Nephron (organoid): ENCODE measurements around the gene ARHGAP10.

Experiments
- H3K27ac Mint-ChIP-seq, 3 experiments: 2 replicates each; pipeline ENCODE4 v1.8.0; 2020; ENCODE audit warnings: mixed read lengths in 3 of 3, mild to moderate bottlenecking in 2 of 3, moderate library complexity in 1 of 3
- H3K27me3 Mint-ChIP-seq: 2 replicates; pipeline ENCODE4 v1.8.0; 2021; ENCODE audit warnings: low read depth, mild to moderate bottlenecking, moderate library complexity, mixed read lengths
- H3K36me3 Mint-ChIP-seq: 2 replicates; pipeline ENCODE4 v1.8.0; 2020; ENCODE audit warnings: low read depth, mixed read lengths
- H3K4me1 Mint-ChIP-seq: 2 replicates; pipeline ENCODE4 v1.8.0; 2020; ENCODE audit warnings: mixed read lengths
- H3K4me3 Mint-ChIP-seq, 3 experiments: 2 replicates each; pipeline ENCODE4 v1.8.0; 2020; ENCODE audit warnings: mild to moderate bottlenecking in 3 of 3, mixed read lengths in 3 of 3, moderate library complexity in 2 of 3
- H3K9me3 Mint-ChIP-seq: 2 replicates; pipeline ENCODE4 v1.8.0; 2020; ENCODE audit warnings: mixed read lengths
- CTCF ChIP-seq, 3 experiments: fragments of 200-600 bp; sonication (generic); IDR thresholded peaks; one replicate each; pipeline ENCODE4 v1.5.0; 2021; ENCODE audit warnings: antibody characterized with exemption in 3 of 3; ENCODE audit not compliant: unreplicated experiment in 3 of 3

Gene ARHGAP10

GRCh38 chr4:148073349-148073748, 341.5 kb downstream of the ARHGAP10 start:
- peaks cover 24% of the 10 kb centered on the region for H3K4me1 Mint-ChIP-seq

GRCh38 chr4:148074462-148074861, 342.6 kb downstream of the ARHGAP10 start:
- Mint-ChIP-seq H3K27ac (no peak overlapping the region), H3K36me3 (peaks cover 54% of the 10 kb centered on the region), H3K9me3 (peaks cover 18% of the 10 kb centered on the region), H3K4me1 (peaks cover 16% of the 10 kb centered on the region), H3K4me3 (no peak overlapping the region), H3K27me3 (peaks cover 6% of the 10 kb centered on the region)
- TF ChIP-seq CTCF (IDR thresholded peaks at IDR 0.05; ENCODE audit: unreplicated experiment in 3 of 3), result no peak

More at GRCh38 chr4:148073349-148073748, 341.5 kb downstream of the ARHGAP10 start:
- Mint-ChIP-seq H3K27me3 (peaks cover 10% of the 10 kb centered on the region), H3K36me3 (peaks cover 54% of the 10 kb centered on the region), H3K27ac (no peak overlapping the region), H3K9me3 (peaks cover 18% of the 10 kb centered on the region), H3K4me3 (no peak overlapping the region)
- no peak for TF ChIP-seq CTCF (IDR thresholded peaks at IDR 0.05; ENCODE audit: unreplicated experiment in 3 of 3)

GRCh38 chr4:148075438-148075837, 343.6 kb downstream of the ARHGAP10 start:
- Mint-ChIP-seq H3K9me3 (peaks cover 18% of the 10 kb centered on the region), H3K4me3 (no peak overlapping the region), H3K27me3 (peaks cover 6% of the 10 kb centered on the region), H3K27ac (no peak overlapping the region), H3K4me1 (peaks cover 12% of the 10 kb centered on the region), H3K36me3 (peaks cover 60% of the 10 kb centered on the region)
- TF ChIP-seq CTCF (IDR thresholded peaks at IDR 0.05; ENCODE audit: unreplicated experiment in 3 of 3), result no peak

GRCh38 chr4:148076964-148077363, 345.1 kb downstream of the ARHGAP10 start:
- Mint-ChIP-seq H3K27me3 (peaks cover 3% of the 10 kb centered on the region), H3K27ac (no peak overlapping the region), H3K4me3 (no peak overlapping the region), H3K9me3 (peaks cover 20% of the 10 kb centered on the region), H3K4me1 (peaks cover 6% of the 10 kb centered on the region), H3K36me3 (peaks cover 72% of the 10 kb centered on the region)
- no peak for TF ChIP-seq CTCF (IDR thresholded peaks at IDR 0.05; ENCODE audit: unreplicated experiment in 3 of 3)

GRCh38 chr4:148077581-148077980, 345.7 kb downstream of the ARHGAP10 start:
- Mint-ChIP-seq H3K4me1 (peaks cover 6% of the 10 kb centered on the region), H3K36me3 (peaks cover 74% of the 10 kb centered on the region), H3K4me3 (no peak overlapping the region), H3K27me3 (peaks cover 3% of the 10 kb centered on the region), H3K9me3 (peaks cover 20% of the 10 kb centered on the region), H3K27ac (no peak overlapping the region)
- TF ChIP-seq CTCF (IDR thresholded peaks at IDR 0.05; ENCODE audit: unreplicated experiment in 3 of 3), result no peak

- no peak overlapping the region for H3K27ac Mint-ChIP-seq
- H3K4me3 Mint-ChIP-seq, result no peak overlapping the region
- H3K27me3 Mint-ChIP-seq, result peaks cover 3% of the 10 kb centered on the region
- H3K9me3 Mint-ChIP-seq, result peaks cover 20% of the 10 kb centered on the region
- peaks cover 6% of the 10 kb centered on the region for H3K4me1 Mint-ChIP-seq
- peaks cover 72% of the 10 kb centered on the region for H3K36me3 Mint-ChIP-seq
- no peak for TF ChIP-seq CTCF (IDR thresholded peaks at IDR 0.05; ENCODE audit: unreplicated experiment in 3 of 3)
Observed at GRCh38 chr4:148078061-148078460, 346.2 kb downstream of the ARHGAP10 start.
